K562 (cell line): Measurements from ENCODE around the gene UQCRC1. TPM values are rescaled to one million over a fixed set of nuclear protein-coding genes. Genes with fewer than 3 reads are reported as not detected.

ENCODE experiments used
- ATF1 ChIP-seq, 2 experiments: fragments of 450-650 bp in 1 of 2; IDR thresholded peaks; 2 replicates each; pipeline ENCODE4 v1.6.1; 2016; ENCODE audit warnings: missing compliant biosample characterization in 1 of 2, missing genetic modification characterization in 1 of 2
- E2F6 ChIP-seq, 2 experiments: IDR thresholded peaks; 2 replicates each; pipeline ENCODE4 v1.6.1; 2011; ENCODE audit warnings: borderline replicate concordance in 1 of 2, control low read depth in 1 of 2, low read depth in 1 of 2, low read length in 1 of 2, mild to moderate bottlenecking in 1 of 2, mixed read lengths in 1 of 2, moderate library complexity in 1 of 2; ENCODE audit not compliant: insufficient read depth in 1 of 2, insufficient read length in 1 of 2, poor library complexity in 1 of 2, severe bottlenecking in 1 of 2; ENCODE audit errors: extremely low read depth in 1 of 2
- HDGF ChIP-seq: fragments of 450-650 bp; IDR thresholded peaks from 2 replicates; pipeline ENCODE4 v1.6.1; 2016
- MXD1 ChIP-seq: fragments of 250-450 bp; sonication (Bioruptor Pico); IDR thresholded peaks from 2 replicates; pipeline ENCODE4 v1.8.0; 2021; ENCODE audit warnings: borderline replicate concordance, mild to moderate bottlenecking, moderate library complexity; ENCODE audit not compliant: poor library complexity, severe bottlenecking
- NR0B1 ChIP-seq: fragments of 450-650 bp; IDR thresholded peaks from one replicate; pipeline ENCODE4 v1.6.1; 2018; ENCODE audit warnings: mild to moderate bottlenecking, moderate library complexity; ENCODE audit not compliant: partially characterized antibody
- NR2C2 ChIP-seq, 2 experiments: fragments of 200-800 bp in 1 of 2; sonication (Bioruptor generic) in 1 of 2; sonication (generic) in 1 of 2; formaldehyde crosslinking in 1 of 2; IDR thresholded peaks; 2 replicates each; pipeline versions ENCODE4 v1.6.1 to v1.8.0; 2016 to 2022; ENCODE audit warnings: mild to moderate bottlenecking in 1 of 2, missing compliant biosample characterization in 1 of 2, missing genetic modification characterization in 1 of 2, missing genetic modification reagents in 1 of 2
- RREB1 ChIP-seq: fragments of 250-450 bp; sonication (Bioruptor Pico); IDR thresholded peaks from 2 replicates; pipeline ENCODE4 v1.4.0; 2020
- XRCC3 ChIP-seq: fragments of 450-650 bp; IDR thresholded peaks from 2 replicates; pipeline ENCODE4 v1.6.1; 2017; ENCODE audit warnings: mild to moderate bottlenecking, moderate library complexity
- ZNF41 ChIP-seq: fragments of 250-450 bp; sonication (Bioruptor Pico); conservative IDR thresholded peaks from 2 replicates; pipeline ENCODE4 v1.4.0; 2020; ENCODE audit warnings: mild to moderate bottlenecking
- ZNF592 ChIP-seq: fragments of 450-650 bp; IDR thresholded peaks from 2 replicates; pipeline ENCODE4 v1.6.1; 2017; ENCODE audit warnings: antibody characterized with exemption, mild to moderate bottlenecking
- polyA plus RNA-seq, 8 experiments: library from polyadenylated mRNA; depleted of rRNA in 4 of 8; stranded (reverse) in 5 of 8; unstranded in 3 of 8; fragments of >200 nt; fragmentation: Nextera tagmentation in 2 of 8; fragmentation: Illumina TruSeq in 1 of 8; extraction: Ambion mirVana in 2 of 8; extraction: Trizol in 1 of 8; gene quantifications; 2 replicates each; pipeline versions ENCODE4 v1.2.1 to v1.2.3, GENCODE V29; 2011 to 2014; ENCODE audit warnings: inconsistent platforms in 1 of 8, missing spikeins in 1 of 8
- total RNA-seq, 7 experiments: library from RNA; depleted of rRNA in 6 of 7; stranded (reverse); fragments of >200 nt in 6 of 7; fragmentation: Illumina TruSeq in 2 of 7; extraction: Trizol in 2 of 7; gene quantifications; 2 replicates each; pipeline versions ENCODE4 v1.2.1 to v1.2.3, GENCODE V29; 2011 to 2021; ENCODE audit warnings: low replicate concordance in 1 of 7

Gene UQCRC1
- total and polyA plus RNA-seq, 9 of the 15 experiments (the other 6 are each of a cell fraction or from before 2014, with no cell fraction given): 125 to 424 (median 268) TPM

- TF ChIP-seq NR0B1 (no peak), RREB1 (CRISPR knock-in tag) (no peak), ZNF41 (no peak), MXD1 (no peak), ATF1 (CRISPR knock-in tag; IDR thresholded peaks at IDR 0.05) (no peak), ATF1 (tag; IDR thresholded peaks at IDR 0.05) (no peak), HDGF (no peak), E2F6 (IDR thresholded peaks at IDR 0.05; ENCODE audit: borderline replicate concordance in 1 of 2, extremely low read depth in 1 of 2, insufficient read depth in 1 of 2, insufficient read length in 1 of 2, low read depth in 1 of 2, low read length in 1 of 2, poor library complexity in 1 of 2, severe bottlenecking in 1 of 2) (no peak), XRCC3 (no peak), ZNF592 (peak; percentile 47; the same call in 1 of the 2 replicates), NR2C2 (CRISPR knock-in tag; IDR thresholded peaks at IDR 0.05) (no peak), NR2C2 (tag; IDR thresholded peaks at IDR 0.05) (peak; percentile 64)
Observed at GRCh38 chr3:48555231-48555948, 54.1 kb downstream of the UQCRC1 start (continued).
